Heart left ventricle (tissue), 13 donors: ENCODE results near the gene PDE3A.

Experiments used
- POLR2A ChIP-seq, 2 donors: fragments of 450-650 bp; IDR thresholded peaks; one replicate each; pipeline ENCODE4 v1.6.1; 2017; ENCODE audit warnings: antibody characterized with exemption in 2 of 2, mild to moderate bottlenecking in 2 of 2, moderate library complexity in 2 of 2
- TF ChIP-seq, protein P1 (sequence below), 12 donors: fragments of 200-600 bp; sonication (generic) in 4 of 12; IDR thresholded peaks; one replicate each; pipeline versions ENCODE4 v1.5.0 to v1.8.0; 2018 to 2022; ENCODE audit warnings: antibody characterized with exemption in 12 of 12, mild to moderate bottlenecking in 5 of 12
- donor health status: ischemic (EF 13 %, LVEDD 7.1; RV severe dilation, severe dysfunction).
- donor health status: DM: no; HTN: yes; CAD: no.
- donor health status: DM: no; HTN: no; CAD: no.
- donor health status: ischemic (EF 25% LVEDD 6.9; RV normal size, moderate dysfunction).
- donor health status: ischemic (EF 25% LVEDD 5.7; RV mildly dilated, moderate dysfunction).
- donor health status: ischemic (EF 35%, LVEDD 5.7; RV mildly dilated, moderate dysfunction).
- donor health status: nonischemic (EF 11% LVEDD 7.7; RV severe dilation, severe dysfunction).
- donor health status: DM: yes; HTN: yes; CAD: no.
- donor health status: PGD.
- donor health status: ischemic (EF 29% LVEDD 5.4; RV normal size, mild dysfunction).
- donor health status: nonischemic (EF 23%, LVEDD 6.1; RV moderate dilation, normal function).

DNA sequence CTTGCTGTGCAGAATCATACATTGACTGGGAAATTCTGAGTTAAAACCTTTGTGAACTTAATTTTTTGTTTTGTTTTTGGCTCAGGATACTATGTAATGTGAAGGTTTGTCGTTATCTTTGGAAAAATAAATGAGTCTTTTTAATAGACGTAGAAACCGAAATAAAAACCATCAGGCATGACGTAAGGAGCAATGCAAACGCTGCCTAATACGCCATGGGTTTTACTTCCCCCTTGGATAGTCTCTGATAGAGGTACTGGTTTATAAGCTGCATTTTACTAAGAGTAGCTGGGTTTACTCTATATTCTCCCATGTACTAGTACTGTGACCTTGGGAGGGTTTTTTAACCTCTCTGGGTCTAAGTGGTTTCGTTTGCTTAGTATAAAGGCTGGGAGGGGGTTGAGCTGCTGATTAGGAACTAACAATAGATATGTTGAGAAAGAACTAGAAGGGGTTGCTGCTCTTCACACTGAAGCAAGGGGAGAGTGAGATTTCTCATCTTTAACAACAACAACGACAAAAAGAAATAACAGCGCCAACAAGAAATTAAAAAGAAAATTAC lies 260.0 kb downstream of the PDE3A start:
- TF ChIP-seq POLR2A (IDR thresholded peaks at IDR 0.05) = no peak
- TF ChIP-seq, protein P1, sequence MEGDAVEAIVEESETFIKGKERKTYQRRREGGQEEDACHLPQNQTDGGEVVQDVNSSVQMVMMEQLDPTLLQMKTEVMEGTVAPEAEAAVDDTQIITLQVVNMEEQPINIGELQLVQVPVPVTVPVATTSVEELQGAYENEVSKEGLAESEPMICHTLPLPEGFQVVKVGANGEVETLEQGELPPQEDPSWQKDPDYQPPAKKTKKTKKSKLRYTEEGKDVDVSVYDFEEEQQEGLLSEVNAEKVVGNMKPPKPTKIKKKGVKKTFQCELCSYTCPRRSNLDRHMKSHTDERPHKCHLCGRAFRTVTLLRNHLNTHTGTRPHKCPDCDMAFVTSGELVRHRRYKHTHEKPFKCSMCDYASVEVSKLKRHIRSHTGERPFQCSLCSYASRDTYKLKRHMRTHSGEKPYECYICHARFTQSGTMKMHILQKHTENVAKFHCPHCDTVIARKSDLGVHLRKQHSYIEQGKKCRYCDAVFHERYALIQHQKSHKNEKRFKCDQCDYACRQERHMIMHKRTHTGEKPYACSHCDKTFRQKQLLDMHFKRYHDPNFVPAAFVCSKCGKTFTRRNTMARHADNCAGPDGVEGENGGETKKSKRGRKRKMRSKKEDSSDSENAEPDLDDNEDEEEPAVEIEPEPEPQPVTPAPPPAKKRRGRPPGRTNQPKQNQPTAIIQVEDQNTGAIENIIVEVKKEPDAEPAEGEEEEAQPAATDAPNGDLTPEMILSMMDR (IDR thresholded peaks at IDR 0.05) = no peak
